ENCODE data around the gene MRAP2.
"Not testable (repeated sequence)": the region's sequence is repeated elsewhere in the genome, so short reads cannot be mapped to it uniquely, and the experiment has no call there.

MRAP2 gene

GRCh38 chr6:84028350-84028749, 5.2 kb upstream of the MRAP2 start:
- DNase-seq: no peak

GRCh38 chr6:84032000-84032399, 1.6 kb upstream of the MRAP2 start:
- not testable (repeated sequence) for DNase-seq

GRCh38 chr6:84035484-84035883, 1.9 kb downstream of the MRAP2 start:
- DNase-seq: no peak

GRCh38 chr6:84037425-84038089, 4.0 kb downstream of the MRAP2 start:
- DNase-seq: no peak

GRCh38 chr6:84042603-84043002, 9.0 kb downstream of the MRAP2 start:
- no peak for DNase-seq

GRCh38 chr6:84043555-84043954, 10.0 kb downstream of the MRAP2 start:
- DNase-seq: no peak

- no peak for DNase-seq
Observed at GRCh38 chr6:84046755-84047154, 13.2 kb downstream of the MRAP2 start.

GRCh38 chr6:84048588-84048987, 15.0 kb downstream of the MRAP2 start:
- DNase-seq: no peak

- no peak for DNase-seq
Observed at GRCh38 chr6:84050408-84050807, 16.8 kb downstream of the MRAP2 start.

- DNase-seq: peak; percentile 68
Observed at GRCh38 chr6:84052204-84052882, 18.8 kb downstream of the MRAP2 start.

- DNase-seq: no peak
Observed at GRCh38 chr6:84052883-84053241, 19.3 kb downstream of the MRAP2 start.

GRCh38 chr6:84055647-84056046, 22.1 kb downstream of the MRAP2 start:
- DNase-seq: no peak

- no peak for DNase-seq
Observed at GRCh38 chr6:84057908-84058307, 24.3 kb downstream of the MRAP2 start.

GRCh38 chr6:84059082-84059481, 25.5 kb downstream of the MRAP2 start:
- no peak for DNase-seq

- no peak for DNase-seq
Observed at GRCh38 chr6:84061174-84061573, 27.6 kb downstream of the MRAP2 start.

GRCh38 chr6:84061613-84062398, 28.2 kb downstream of the MRAP2 start:
- DNase-seq: no peak

- DNase-seq: no peak
Observed at GRCh38 chr6:84062519-84063154, 29.1 kb downstream of the MRAP2 start.

GRCh38 chr6:84065693-84066290, 32.2 kb downstream of the MRAP2 start:
- no peak for DNase-seq

GRCh38 chr6:84066536-84066935, 33.0 kb downstream of the MRAP2 start:
- DNase-seq: no peak

GRCh38 chr6:84068873-84069272, 35.3 kb downstream of the MRAP2 start:
- not testable (repeated sequence) for DNase-seq

- no peak for DNase-seq
Observed at GRCh38 chr6:84072442-84072997, 38.9 kb downstream of the MRAP2 start.
